Measurements from ENCODE around the gene SLC9B1.
"Not testable (repeated sequence)": the region's sequence is repeated elsewhere in the genome, so short reads cannot be mapped to it uniquely, and the experiment has no call there.

DNA sequence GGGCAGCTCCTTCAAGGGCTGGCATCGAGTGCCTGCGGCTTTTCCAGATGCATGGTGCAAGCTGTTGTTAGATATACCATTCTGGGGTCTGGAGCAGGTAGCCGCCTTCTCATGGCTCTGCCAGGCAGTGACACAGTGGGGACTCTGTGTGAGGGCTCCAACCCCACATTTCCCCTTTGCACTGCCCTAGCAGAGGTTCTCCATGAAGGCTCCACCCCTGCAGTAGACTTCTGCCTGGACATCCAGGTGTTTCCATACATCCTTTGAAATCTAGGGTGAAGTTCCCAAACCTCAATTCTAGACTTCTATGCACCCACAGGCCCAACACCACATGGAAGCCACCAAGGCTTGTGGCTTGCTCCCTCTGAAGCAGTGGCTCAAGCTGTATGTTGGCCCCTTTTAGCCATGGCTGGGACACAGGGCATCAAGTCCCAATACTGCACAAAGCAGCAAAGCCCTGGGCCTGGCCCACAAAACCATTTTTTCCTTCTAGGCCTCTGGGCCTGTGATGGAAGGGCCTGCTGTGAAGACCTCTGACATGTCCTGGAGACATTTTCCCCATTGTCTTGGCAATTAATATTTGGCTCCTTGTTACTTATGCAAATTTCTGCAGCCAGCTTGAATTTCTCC lies 141.9 kb downstream of the SLC9B1 start:
- not testable (repeated sequence) for TF ChIP-seq POLR2AphosphoS5, POLR2A (IDR thresholded peaks at IDR 0.05)
- TF ChIP-seq, protein P1, sequence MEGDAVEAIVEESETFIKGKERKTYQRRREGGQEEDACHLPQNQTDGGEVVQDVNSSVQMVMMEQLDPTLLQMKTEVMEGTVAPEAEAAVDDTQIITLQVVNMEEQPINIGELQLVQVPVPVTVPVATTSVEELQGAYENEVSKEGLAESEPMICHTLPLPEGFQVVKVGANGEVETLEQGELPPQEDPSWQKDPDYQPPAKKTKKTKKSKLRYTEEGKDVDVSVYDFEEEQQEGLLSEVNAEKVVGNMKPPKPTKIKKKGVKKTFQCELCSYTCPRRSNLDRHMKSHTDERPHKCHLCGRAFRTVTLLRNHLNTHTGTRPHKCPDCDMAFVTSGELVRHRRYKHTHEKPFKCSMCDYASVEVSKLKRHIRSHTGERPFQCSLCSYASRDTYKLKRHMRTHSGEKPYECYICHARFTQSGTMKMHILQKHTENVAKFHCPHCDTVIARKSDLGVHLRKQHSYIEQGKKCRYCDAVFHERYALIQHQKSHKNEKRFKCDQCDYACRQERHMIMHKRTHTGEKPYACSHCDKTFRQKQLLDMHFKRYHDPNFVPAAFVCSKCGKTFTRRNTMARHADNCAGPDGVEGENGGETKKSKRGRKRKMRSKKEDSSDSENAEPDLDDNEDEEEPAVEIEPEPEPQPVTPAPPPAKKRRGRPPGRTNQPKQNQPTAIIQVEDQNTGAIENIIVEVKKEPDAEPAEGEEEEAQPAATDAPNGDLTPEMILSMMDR (IDR thresholded peaks at IDR 0.05), result not testable (repeated sequence)
